Heart left ventricle (tissue), 13 donors: ENCODE results near the gene NPBWR2.

Experiments
- CTCF ChIP-seq, 12 donors: fragments of 200-600 bp; sonication (generic) in 4 of 12; IDR thresholded peaks; one replicate each; pipeline versions ENCODE4 v1.5.0 to v1.8.0; 2018 to 2022; ENCODE audit warnings: antibody characterized with exemption in 12 of 12, mild to moderate bottlenecking in 5 of 12
- POLR2A ChIP-seq, 2 donors: fragments of 450-650 bp; IDR thresholded peaks; one replicate each; pipeline ENCODE4 v1.6.1; 2017; ENCODE audit warnings: antibody characterized with exemption in 2 of 2, mild to moderate bottlenecking in 2 of 2, moderate library complexity in 2 of 2
- donor health status: ischemic (EF 13 %, LVEDD 7.1; RV severe dilation, severe dysfunction).
- donor health status: DM: no; HTN: yes; CAD: no.
- donor health status: DM: no; HTN: no; CAD: no.
- donor health status: ischemic (EF 25% LVEDD 6.9; RV normal size, moderate dysfunction).
- donor health status: ischemic (EF 25% LVEDD 5.7; RV mildly dilated, moderate dysfunction).
- donor health status: ischemic (EF 35%, LVEDD 5.7; RV mildly dilated, moderate dysfunction).
- donor health status: nonischemic (EF 11% LVEDD 7.7; RV severe dilation, severe dysfunction).
- donor health status: DM: yes; HTN: yes; CAD: no.
- donor health status: PGD.
- donor health status: ischemic (EF 29% LVEDD 5.4; RV normal size, mild dysfunction).
- donor health status: nonischemic (EF 23%, LVEDD 6.1; RV moderate dilation, normal function).

- no peak for TF ChIP-seq POLR2A (IDR thresholded peaks at IDR 0.05)
- no peak for TF ChIP-seq CTCF (IDR thresholded peaks at IDR 0.05)
Measured at GRCh38 chr20:64151633-64152530, 44.5 kb upstream of the NPBWR2 start.
